ENCODE measurements around the gene COL1A1.

DNA sequence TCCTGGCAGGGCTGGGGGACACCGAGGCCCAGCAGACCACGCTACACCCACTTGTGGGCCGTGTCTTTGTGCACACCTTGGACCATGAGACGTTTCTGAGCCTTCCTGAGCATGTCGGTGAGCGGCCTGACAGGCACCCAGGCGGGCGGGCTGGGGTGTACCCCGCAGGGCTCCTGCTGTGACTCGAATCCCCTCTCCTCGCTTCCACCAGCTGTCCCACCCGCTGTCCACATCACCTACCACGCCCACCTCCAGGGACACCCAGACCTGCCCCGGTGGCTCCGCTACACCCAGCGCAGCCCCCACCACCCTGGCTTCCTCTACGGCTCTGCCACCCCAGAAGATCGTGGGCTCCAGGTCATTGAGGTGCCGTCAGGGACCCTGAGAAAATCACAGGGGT is 34.1 kb downstream of the COL1A1 start:
- TF ChIP-seq TCF12 (IDR thresholded peaks at IDR 0.05) (no peak), TCF12 (CRISPR knock-in tag; IDR thresholded peaks at IDR 0.05) (no peak), SMARCE1 (IDR thresholded peaks at IDR 0.05; ENCODE audit: borderline replicate concordance) (no peak), FOSL1 (CRISPR knock-in tag; IDR thresholded peaks at IDR 0.05; ENCODE audit: borderline replicate concordance) (no peak), CEBPB (IDR thresholded peaks at IDR 0.05; ENCODE audit: borderline replicate concordance, low read depth, low read length) (no peak)
- TF ChIP-seq, protein P1, sequence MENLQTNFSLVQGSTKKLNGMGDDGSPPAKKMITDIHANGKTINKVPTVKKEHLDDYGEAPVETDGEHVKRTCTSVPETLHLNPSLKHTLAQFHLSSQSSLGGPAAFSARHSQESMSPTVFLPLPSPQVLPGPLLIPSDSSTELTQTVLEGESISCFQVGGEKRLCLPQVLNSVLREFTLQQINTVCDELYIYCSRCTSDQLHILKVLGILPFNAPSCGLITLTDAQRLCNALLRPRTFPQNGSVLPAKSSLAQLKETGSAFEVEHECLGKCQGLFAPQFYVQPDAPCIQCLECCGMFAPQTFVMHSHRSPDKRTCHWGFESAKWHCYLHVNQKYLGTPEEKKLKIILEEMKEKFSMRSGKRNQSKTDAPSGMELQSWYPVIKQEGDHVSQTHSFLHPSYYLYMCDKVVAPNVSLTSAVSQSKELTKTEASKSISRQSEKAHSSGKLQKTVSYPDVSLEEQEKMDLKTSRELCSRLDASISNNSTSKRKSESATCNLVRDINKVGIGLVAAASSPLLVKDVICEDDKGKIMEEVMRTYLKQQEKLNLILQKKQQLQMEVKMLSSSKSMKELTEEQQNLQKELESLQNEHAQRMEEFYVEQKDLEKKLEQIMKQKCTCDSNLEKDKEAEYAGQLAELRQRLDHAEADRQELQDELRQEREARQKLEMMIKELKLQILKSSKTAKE (CRISPR knock-in tag; IDR thresholded peaks at IDR 0.05; ENCODE audit: borderline replicate concordance), result no peak
- TF ChIP-seq, protein P2, sequence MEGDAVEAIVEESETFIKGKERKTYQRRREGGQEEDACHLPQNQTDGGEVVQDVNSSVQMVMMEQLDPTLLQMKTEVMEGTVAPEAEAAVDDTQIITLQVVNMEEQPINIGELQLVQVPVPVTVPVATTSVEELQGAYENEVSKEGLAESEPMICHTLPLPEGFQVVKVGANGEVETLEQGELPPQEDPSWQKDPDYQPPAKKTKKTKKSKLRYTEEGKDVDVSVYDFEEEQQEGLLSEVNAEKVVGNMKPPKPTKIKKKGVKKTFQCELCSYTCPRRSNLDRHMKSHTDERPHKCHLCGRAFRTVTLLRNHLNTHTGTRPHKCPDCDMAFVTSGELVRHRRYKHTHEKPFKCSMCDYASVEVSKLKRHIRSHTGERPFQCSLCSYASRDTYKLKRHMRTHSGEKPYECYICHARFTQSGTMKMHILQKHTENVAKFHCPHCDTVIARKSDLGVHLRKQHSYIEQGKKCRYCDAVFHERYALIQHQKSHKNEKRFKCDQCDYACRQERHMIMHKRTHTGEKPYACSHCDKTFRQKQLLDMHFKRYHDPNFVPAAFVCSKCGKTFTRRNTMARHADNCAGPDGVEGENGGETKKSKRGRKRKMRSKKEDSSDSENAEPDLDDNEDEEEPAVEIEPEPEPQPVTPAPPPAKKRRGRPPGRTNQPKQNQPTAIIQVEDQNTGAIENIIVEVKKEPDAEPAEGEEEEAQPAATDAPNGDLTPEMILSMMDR (CRISPR knock-in tag; IDR thresholded peaks at IDR 0.05), result no peak
- TF ChIP-seq, protein P3, sequence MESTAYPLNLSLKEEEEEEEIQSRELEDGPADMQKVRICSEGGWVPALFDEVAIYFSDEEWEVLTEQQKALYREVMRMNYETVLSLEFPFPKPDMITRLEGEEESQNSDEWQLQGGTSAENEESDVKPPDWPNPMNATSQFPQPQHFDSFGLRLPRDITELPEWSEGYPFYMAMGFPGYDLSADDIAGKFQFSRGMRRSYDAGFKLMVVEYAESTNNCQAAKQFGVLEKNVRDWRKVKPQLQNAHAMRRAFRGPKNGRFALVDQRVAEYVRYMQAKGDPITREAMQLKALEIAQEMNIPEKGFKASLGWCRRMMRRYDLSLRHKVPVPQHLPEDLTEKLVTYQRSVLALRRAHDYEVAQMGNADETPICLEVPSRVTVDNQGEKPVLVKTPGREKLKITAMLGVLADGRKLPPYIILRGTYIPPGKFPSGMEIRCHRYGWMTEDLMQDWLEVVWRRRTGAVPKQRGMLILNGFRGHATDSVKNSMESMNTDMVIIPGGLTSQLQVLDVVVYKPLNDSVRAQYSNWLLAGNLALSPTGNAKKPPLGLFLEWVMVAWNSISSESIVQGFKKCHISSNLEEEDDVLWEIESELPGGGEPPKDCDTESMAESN (CRISPR knock-in tag; conservative IDR thresholded peaks at IDR 0.05), result no peak
